ENCODE results near the gene DMXL1.

DNA sequence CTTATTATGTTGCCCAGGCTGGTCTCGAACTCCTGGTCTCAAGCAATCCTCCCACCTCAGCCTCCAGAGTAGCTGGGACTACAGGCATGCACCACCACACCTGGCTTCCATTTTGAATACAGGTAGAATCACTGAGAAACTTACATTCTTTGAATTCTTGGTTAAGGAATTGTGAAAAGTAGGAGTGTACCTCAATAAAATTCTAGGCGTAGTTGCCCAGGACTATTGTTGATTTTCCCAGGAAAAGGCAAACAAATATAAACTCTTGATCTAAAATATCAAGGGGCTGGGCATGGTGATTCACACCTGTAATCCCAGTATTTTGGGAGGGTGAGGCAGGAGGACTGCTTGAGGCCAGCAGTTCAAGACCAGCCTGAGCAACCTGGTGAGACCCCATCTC lies 16.8 kb upstream of the DMXL1 start:
- no peak for TF ChIP-seq EZH2 (IDR thresholded peaks at IDR 0.05; ENCODE audit: insufficient read depth, poor library complexity, severe bottlenecking)
- TF ChIP-seq EZH2phosphoT487 (IDR thresholded peaks at IDR 0.05; ENCODE audit: insufficient read depth, low read depth): no peak

Measured in GM23248 (cell line).